Measurements from ENCODE around the gene CRB1. TPM values are rescaled to one million over a fixed set of nuclear protein-coding genes. Genes with fewer than 3 reads are reported as not detected.
"Not testable (repeated sequence)": the region's sequence is repeated elsewhere in the genome, so short reads cannot be mapped to it uniquely, and the experiment has no call there.

Gene CRB1
- total RNA-seq, 1 donor, result 0.09 TPM

GRCh38 chr1:197480446-197480845 lies 212.4 kb downstream of the CRB1 start:
- no peak for TF ChIP-seq CTCF (IDR thresholded peaks at IDR 0.05; ENCODE audit: insufficient read depth, low read length)
- DNase-seq (ENCODE audit: low read depth), result no peak
- H3K4me3 ChIP-seq (ENCODE audit: low read depth, low read length), result no peak overlapping the region

GRCh38 chr1:197481101-197481500 lies 213.0 kb downstream of the CRB1 start:
- no peak for TF ChIP-seq CTCF (IDR thresholded peaks at IDR 0.05; ENCODE audit: insufficient read depth, low read length)
- no peak overlapping the region for H3K4me3 ChIP-seq (ENCODE audit: low read depth, low read length)
- no peak for DNase-seq (ENCODE audit: low read depth)

DNA sequence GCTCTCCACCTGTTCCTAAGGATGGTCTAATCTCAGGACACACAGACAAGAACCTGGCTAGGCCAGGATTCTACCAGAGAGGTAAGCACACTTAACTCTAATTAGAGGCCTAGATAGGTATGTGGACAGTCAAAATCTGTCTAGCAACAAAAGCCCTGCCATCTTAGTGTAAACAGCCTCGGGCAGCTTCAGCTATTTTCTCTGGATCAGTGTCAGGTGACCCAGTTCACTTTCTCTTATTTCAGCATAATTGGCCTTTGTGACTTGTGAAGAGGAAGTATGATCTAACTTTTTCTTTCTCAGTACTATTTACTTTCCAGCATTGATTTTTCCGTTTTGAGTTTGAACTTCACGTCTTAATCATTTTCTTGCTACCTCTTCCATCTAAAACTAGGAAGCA lies 217.7 kb downstream of the CRB1 start:
- no peak overlapping the region for H3K4me3 ChIP-seq (ENCODE audit: low read depth, low read length)
- no peak for TF ChIP-seq CTCF (IDR thresholded peaks at IDR 0.05; ENCODE audit: insufficient read depth, low read length)
- DNase-seq (ENCODE audit: low read depth), result no peak

DNA sequence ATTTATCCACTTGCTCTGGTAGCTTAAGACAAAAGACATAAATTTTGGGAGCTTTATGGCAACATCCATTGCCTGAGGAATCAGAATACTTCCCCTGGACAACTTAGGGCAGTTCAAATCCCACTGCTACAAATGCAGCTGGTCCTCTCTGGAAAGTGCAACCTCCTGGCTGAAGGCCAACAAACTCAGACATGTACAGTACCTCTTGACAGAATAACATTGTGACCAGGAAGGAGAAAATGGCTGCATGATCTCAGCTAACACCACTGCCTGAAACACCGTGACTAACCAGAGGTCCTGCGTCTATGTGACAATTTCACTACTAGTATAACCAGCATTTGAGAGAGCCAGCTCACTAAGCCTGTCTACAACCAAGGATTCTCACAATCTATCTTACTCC lies 218.9 kb downstream of the CRB1 start:
- TF ChIP-seq CTCF (IDR thresholded peaks at IDR 0.05; ENCODE audit: insufficient read depth, low read length), result no peak
- H3K4me3 ChIP-seq (ENCODE audit: low read depth, low read length), result no peak overlapping the region
- DNase-seq (ENCODE audit: low read depth), result peak; percentile 17

DNA sequence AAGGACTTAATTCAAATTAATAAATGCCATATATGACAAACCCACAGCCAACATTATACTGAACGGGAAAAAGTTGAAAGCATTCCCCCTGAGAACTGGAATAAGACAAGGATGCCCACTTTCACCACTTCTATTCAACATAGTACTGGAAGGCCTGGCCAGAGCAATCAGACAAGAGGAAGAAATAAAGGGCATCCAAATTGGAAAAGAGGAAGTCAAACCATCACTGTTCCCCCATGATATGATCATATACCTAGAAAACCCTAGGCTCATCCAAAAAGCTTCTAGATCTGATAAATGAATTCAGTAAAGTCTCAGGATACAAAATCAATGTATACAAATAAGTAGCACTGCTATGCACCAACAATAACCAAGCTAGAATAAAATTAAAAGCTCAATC lies 223.5 kb downstream of the CRB1 start:
- DNase-seq (ENCODE audit: low read depth); H3K4me3 ChIP-seq (ENCODE audit: low read depth, low read length): not testable (repeated sequence)

DNA sequence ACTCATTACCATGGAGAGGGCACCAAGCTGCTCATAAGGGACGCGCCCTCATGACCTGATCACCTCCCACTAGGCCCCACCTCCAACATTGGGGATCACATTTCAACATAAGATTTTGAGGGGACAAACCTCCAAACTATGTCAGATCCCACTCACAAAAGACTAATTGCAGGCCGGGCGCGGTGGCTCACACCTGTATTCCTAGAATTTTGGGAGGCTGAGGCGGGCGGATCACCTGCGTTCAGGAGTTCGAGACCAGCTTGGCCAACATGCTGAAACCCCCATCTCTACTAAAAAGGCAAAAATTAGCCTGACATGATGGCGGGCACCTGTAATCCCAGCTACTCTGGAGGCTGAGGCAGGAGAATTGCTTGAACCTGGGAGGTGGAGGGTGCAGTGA lies 228.7 kb downstream of the CRB1 start:
- no peak overlapping the region for H3K4me3 ChIP-seq (ENCODE audit: low read depth, low read length)
- TF ChIP-seq CTCF (IDR thresholded peaks at IDR 0.05; ENCODE audit: insufficient read depth, low read length), result no peak
- DNase-seq (ENCODE audit: low read depth), result no peak

- TF ChIP-seq CTCF (IDR thresholded peaks at IDR 0.05; ENCODE audit: insufficient read depth, low read length), result no peak
- H3K4me3 ChIP-seq (ENCODE audit: low read depth, low read length), result no peak overlapping the region
- DNase-seq (ENCODE audit: low read depth), result no peak
These were observed 242.8 kb downstream of the CRB1 start for GRCh38 chr1:197510691-197511378.
